H9 (cell line): ENCODE measurements around the gene RPS15. TPM values are rescaled to one million over a fixed set of nuclear protein-coding genes. Genes with fewer than 3 reads are reported as not detected.

ENCODE experiments used
- DNase-seq: peaks from one replicate; pipeline ENCODE4 v3.0.0-alpha.2; 2017
- H2AFZ ChIP-seq: one replicate; pipeline ENCODE4 v1.6.1; 2013; ENCODE audit warnings: mild to moderate bottlenecking, low read length, control low read depth, moderate library complexity
- H2AK5ac ChIP-seq: 2 replicates; pipeline ENCODE4 v1.6.1; 2013; ENCODE audit warnings: low read length, control low read depth, mixed read lengths; ENCODE audit not compliant: insufficient read length
- H2BK120ac ChIP-seq: one replicate; pipeline ENCODE4 v1.6.1; 2013; ENCODE audit warnings: low read depth, mild to moderate bottlenecking, low read length, control low read depth, inconsistent platforms; ENCODE audit not compliant: poor library complexity, severe bottlenecking
- H2BK12ac ChIP-seq: 2 replicates; pipeline ENCODE4 v1.6.1; 2013; ENCODE audit warnings: low read length, control low read depth, mixed read lengths, low read depth; ENCODE audit not compliant: insufficient read length
- H2BK15ac ChIP-seq: 2 replicates; pipeline ENCODE4 v1.6.1; 2013; ENCODE audit warnings: low read depth, low read length, control low read depth
- H2BK20ac ChIP-seq: one replicate; pipeline ENCODE4 v1.6.1; 2013; ENCODE audit warnings: low read depth, mild to moderate bottlenecking, low read length, control low read depth, inconsistent platforms; ENCODE audit not compliant: poor library complexity, severe bottlenecking
- H2BK5ac ChIP-seq: 2 replicates; pipeline ENCODE4 v1.6.1; 2013; ENCODE audit warnings: low read length, control low read depth, mixed read lengths; ENCODE audit not compliant: insufficient read length
- H3K14ac ChIP-seq: 2 replicates; pipeline ENCODE4 v1.6.1; 2013; ENCODE audit warnings: low read length, control low read depth; ENCODE audit not compliant: insufficient read depth
- H3K18ac ChIP-seq: 2 replicates; pipeline ENCODE4 v1.6.1; 2013; ENCODE audit warnings: low read depth, mild to moderate bottlenecking, mixed read lengths, low read length, control low read depth; ENCODE audit not compliant: insufficient read length
- H3K23ac ChIP-seq: 2 replicates; pipeline ENCODE4 v1.6.1; 2013; ENCODE audit warnings: low read length, control low read depth, mixed read lengths, low read depth; ENCODE audit not compliant: insufficient read length
- H3K23me2 ChIP-seq: 2 replicates; pipeline ENCODE4 v1.6.1; 2013; ENCODE audit warnings: low read depth, mild to moderate bottlenecking, mixed read lengths, low read length, control low read depth; ENCODE audit not compliant: insufficient read length, poor library complexity, severe bottlenecking
- H3K27ac ChIP-seq: 2 replicates; pipeline ENCODE4 v1.5.1; 2013; ENCODE audit warnings: low read length, control low read depth, mixed read lengths, low read depth; ENCODE audit not compliant: insufficient read length
- H3K27me3 ChIP-seq: 2 replicates; pipeline ENCODE4 v1.6.1; 2013; ENCODE audit warnings: low read length, control low read depth, inconsistent platforms; ENCODE audit not compliant: insufficient read depth
- H3K4ac ChIP-seq: 2 replicates; pipeline ENCODE4 v1.6.1; 2013; ENCODE audit warnings: low read depth, mild to moderate bottlenecking, control low read depth, inconsistent platforms, low read length, moderate library complexity
- H3K4me1 ChIP-seq: 2 replicates; pipeline ENCODE4 v1.6.1; 2013; ENCODE audit warnings: low read length, control low read depth, inconsistent platforms; ENCODE audit not compliant: insufficient read depth
- H3K4me2 ChIP-seq: 2 replicates; pipeline ENCODE4 v1.6.1; 2013; ENCODE audit warnings: low read length, control low read depth, mixed read lengths; ENCODE audit not compliant: insufficient read length, insufficient read depth
- H3K56ac ChIP-seq: 2 replicates; pipeline ENCODE4 v1.6.1; 2013; ENCODE audit warnings: low read depth, mild to moderate bottlenecking, mixed read lengths, low read length, control low read depth; ENCODE audit not compliant: insufficient read length
- H3K79me1 ChIP-seq: 2 replicates; pipeline ENCODE4 v1.6.1; 2013; ENCODE audit warnings: low read depth, mild to moderate bottlenecking, moderate library complexity, low read length, control low read depth, inconsistent platforms; ENCODE audit not compliant: insufficient read depth, poor library complexity, severe bottlenecking
- H3K79me2 ChIP-seq: 2 replicates; pipeline ENCODE4 v1.6.1; 2013; ENCODE audit warnings: low read length, control low read depth, inconsistent platforms; ENCODE audit not compliant: insufficient read depth
- H3K9ac ChIP-seq: 2 replicates; pipeline ENCODE4 v1.6.1; 2013; ENCODE audit warnings: low read length, control low read depth, mixed read lengths; ENCODE audit not compliant: insufficient read length; ENCODE audit errors: extremely low read depth
- H3K9me3 ChIP-seq: one replicate; pipeline ENCODE4 v1.6.1; 2013; ENCODE audit warnings: low read depth, low read length, inconsistent platforms; ENCODE audit not compliant: control insufficient read depth
- H3T11ph ChIP-seq: one replicate; pipeline ENCODE4 v1.6.1; 2013; ENCODE audit warnings: mild to moderate bottlenecking, low read length, control low read depth, inconsistent platforms
- H4K20me1 ChIP-seq: one replicate; pipeline ENCODE4 v1.6.1; 2013; ENCODE audit not compliant: control insufficient read depth, insufficient read length, insufficient read depth
- H4K5ac ChIP-seq: 2 replicates; pipeline ENCODE4 v1.6.1; 2013; ENCODE audit warnings: low read depth, mild to moderate bottlenecking, mixed read lengths, low read length, control low read depth; ENCODE audit not compliant: insufficient read length
- H4K8ac ChIP-seq: replicated peaks from 2 replicates; pipeline ENCODE4 v1.6.1; 2013; ENCODE audit warnings: low read length, control low read depth, mixed read lengths, low read depth; ENCODE audit not compliant: insufficient read length
- H4K91ac ChIP-seq: 2 replicates; pipeline ENCODE4 v1.6.1; 2013; ENCODE audit warnings: low read depth, mild to moderate bottlenecking, moderate library complexity, mixed read lengths, low read length, control low read depth; ENCODE audit not compliant: insufficient read length
- H3K27ac Mint-ChIP-seq, 3 experiments: 2 replicates in 2 of 3; 3 replicates in 1 of 3; pipeline ENCODE4 v1.8.0; 2020 to 2021; ENCODE audit warnings: mixed read lengths in 3 of 3, mild to moderate bottlenecking in 1 of 3, moderate library complexity in 1 of 3
- H3K27me3 Mint-ChIP-seq: 2 replicates; pipeline ENCODE4 v1.8.0; 2021; ENCODE audit warnings: low read depth, mild to moderate bottlenecking, moderate library complexity, mixed read lengths
- H3K36me3 Mint-ChIP-seq, 3 experiments: 2 replicates in 2 of 3; 3 replicates in 1 of 3; pipeline ENCODE4 v1.8.0; 2020 to 2021; ENCODE audit warnings: low read depth in 3 of 3, mixed read lengths in 3 of 3; ENCODE audit not compliant: insufficient read depth in 1 of 3
- H3K4me1 Mint-ChIP-seq, 2 experiments: 2 replicates each; pipeline ENCODE4 v1.8.0; 2020; ENCODE audit warnings: mixed read lengths in 2 of 2
- H3K4me3 Mint-ChIP-seq, 2 experiments: 2 replicates in 1 of 2; 3 replicates in 1 of 2; pipeline ENCODE4 v1.8.0; 2020 to 2021; ENCODE audit warnings: mild to moderate bottlenecking in 2 of 2, mixed read lengths in 2 of 2, moderate library complexity in 1 of 2
- H3K9me3 Mint-ChIP-seq, 2 experiments: 2 replicates in 1 of 2; 3 replicates in 1 of 2; pipeline ENCODE4 v1.8.0; 2020; ENCODE audit warnings: mild to moderate bottlenecking in 2 of 2, mixed read lengths in 2 of 2, moderate library complexity in 1 of 2
- WGBS: extraction: QIAGEN DNeasy Blood & Tissue Kit; methylation state at CpG from one replicate; pipeline ENCODE4 v1.1.7; 2013; ENCODE audit warnings: missing lambda C conversion rate, low lambda C conversion rate, mixed read lengths; ENCODE audit not compliant: insufficient read length; ENCODE audit errors: extremely low coverage; 5-methylcytosine and 5-hydroxymethylcytosine counted together
- total RNA-seq: library from RNA; stranded (reverse); gene quantifications from 2 replicates; pipeline ENCODE4 v1.2.1, GENCODE V29; 2021
- TF ChIP-seq, protein P1 (sequence below): fragments of 200-600 bp; sonication (generic); conservative IDR thresholded peaks from 3 replicates; pipeline ENCODE4 v1.8.0; 2021; ENCODE audit warnings: antibody characterized with exemption, mild to moderate bottlenecking

The RPS15 gene
- total RNA-seq, 1 experiment from 2014 or later = 1,628 TPM

GRCh38 chr19:1459479-1459878, 21.3 kb downstream of the RPS15 start:
- Mint-ChIP-seq H3K9me3 (no peaks in the 10 kb centered on the region), H3K27ac (no peak overlapping the region), H3K4me1 (peaks cover 4 to 6% of the 10 kb centered on the region in 2 experiments), H3K36me3 (peaks cover 0 to 13% (median 5%) of the 10 kb centered on the region in 3 experiments; a peak in 2 of 7 replicates), H3K4me3 (peak overlapping the region in 1 of 2 experiments; percentile 16; a peak in 1 of 5 replicates), H3K27me3 (peaks cover 67% of the 10 kb centered on the region)
- Histone ChIP-seq H2BK5ac (no peak overlapping the region), H3T11ph (no peak overlapping the region), H3K9me3 (no peaks in the 10 kb centered on the region), H3K4ac (no peak overlapping the region), H3K4me1 (no peaks in the 10 kb centered on the region), H4K8ac (no peak overlapping the region), H3K79me1 (no peaks in the 10 kb centered on the region), H3K27ac (no peak overlapping the region), H4K5ac (no peak overlapping the region), H2AK5ac (no peak overlapping the region), H3K56ac (no peak overlapping the region), H4K91ac (no peak overlapping the region), H3K27me3 (peaks cover 3% of the 10 kb centered on the region; the same call in 1 of the 2 replicates), H2BK15ac (no peak overlapping the region), H3K23me2 (no peaks in the 10 kb centered on the region), H3K14ac (no peak overlapping the region), H2AFZ (no peak overlapping the region), H2BK12ac (no peak overlapping the region), H3K23ac (no peak overlapping the region), H2BK20ac (no peak overlapping the region), H2BK120ac (no peak overlapping the region), H3K4me2 (no peak overlapping the region), H4K20me1 (no peaks in the 10 kb centered on the region), H3K18ac (no peak overlapping the region), H3K79me2 (no peaks in the 10 kb centered on the region), H3K9ac (no peak overlapping the region)
- TF ChIP-seq, protein P1, sequence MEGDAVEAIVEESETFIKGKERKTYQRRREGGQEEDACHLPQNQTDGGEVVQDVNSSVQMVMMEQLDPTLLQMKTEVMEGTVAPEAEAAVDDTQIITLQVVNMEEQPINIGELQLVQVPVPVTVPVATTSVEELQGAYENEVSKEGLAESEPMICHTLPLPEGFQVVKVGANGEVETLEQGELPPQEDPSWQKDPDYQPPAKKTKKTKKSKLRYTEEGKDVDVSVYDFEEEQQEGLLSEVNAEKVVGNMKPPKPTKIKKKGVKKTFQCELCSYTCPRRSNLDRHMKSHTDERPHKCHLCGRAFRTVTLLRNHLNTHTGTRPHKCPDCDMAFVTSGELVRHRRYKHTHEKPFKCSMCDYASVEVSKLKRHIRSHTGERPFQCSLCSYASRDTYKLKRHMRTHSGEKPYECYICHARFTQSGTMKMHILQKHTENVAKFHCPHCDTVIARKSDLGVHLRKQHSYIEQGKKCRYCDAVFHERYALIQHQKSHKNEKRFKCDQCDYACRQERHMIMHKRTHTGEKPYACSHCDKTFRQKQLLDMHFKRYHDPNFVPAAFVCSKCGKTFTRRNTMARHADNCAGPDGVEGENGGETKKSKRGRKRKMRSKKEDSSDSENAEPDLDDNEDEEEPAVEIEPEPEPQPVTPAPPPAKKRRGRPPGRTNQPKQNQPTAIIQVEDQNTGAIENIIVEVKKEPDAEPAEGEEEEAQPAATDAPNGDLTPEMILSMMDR = no peak
- no CpG with 5 or more reads among the region's 9 CpGs for WGBS
- DNase-seq = no peak
